K562 (cell line): ENCODE results near the gene MTARC2. TPM values are rescaled to one million over a fixed set of nuclear protein-coding genes. Genes with fewer than 3 reads are reported as not detected.

Experiments used
- ATAC-seq: fragments of 200-7000 bp; cut with Tn5 transposase; 3 replicates; pipeline ENCODE4 v1.9.1; 2020; ENCODE audit warnings: moderate library complexity
- BruUV-seq: library from RNA; stranded (reverse); fragments of 400-500 nt; replicated peaks from 2 replicates; lab custom pipeline; 2021; lab: Mats Ljungman, UMichigan
- CTCF ChIA-PET: fragments of 300-600 bp; formaldehyde crosslinking; extraction: SDS; loops from one replicate; lab custom pipeline; 2021; ENCODE audit warnings: low intra/inter-chr PET ratio; lab: Yijun Ruan, JAX
- POLR2A ChIA-PET: fragments of 300-600, 350-650 bp; sonication (Branson Sonifier 250); formaldehyde crosslinking; extraction: SDS; loops from one replicate; lab custom pipeline; 2021; ENCODE audit warnings: antibody characterized with exemption, inconsistent platforms; lab: Yijun Ruan, JAX
- DNase-seq, 4 experiments: peaks; one replicate each; pipeline versions ENCODE4 v3.0.0 to v3.0.0-alpha.2; 2011 to 2018; ENCODE audit warnings: low spot score in 3 of 4, mixed read lengths in 3 of 4; ENCODE audit errors: extremely low read depth in 1 of 4
- FAIRE-seq: peaks from 2 replicates; lab custom pipeline; 2011; peaks lifted over from hg19 to GRCh38; lab: Jason Lieb, UNC
- H2AFZ ChIP-seq: 2 replicates; pipeline ENCODE4 v1.6.0; 2011; ENCODE audit warnings: low read depth, low read length, control low read depth, inconsistent platforms
- H3K27ac ChIP-seq: fragments of 200-600 bp; 3 replicates; pipeline ENCODE4 v1.8.0; 2011; ENCODE audit warnings: low read depth, mild to moderate bottlenecking, control low read depth, inconsistent platforms, low read length, moderate library complexity, mixed read lengths; ENCODE audit errors: extremely low read depth
- H3K27me3 ChIP-seq, 2 experiments: fragments of 300-600 bp in 1 of 2; 2 replicates in 1 of 2; 3 replicates in 1 of 2; pipeline versions ENCODE4 v1.6.0 to v1.8.0; 2011; ENCODE audit warnings: inconsistent platforms in 2 of 2, low read length in 2 of 2, mild to moderate bottlenecking in 1 of 2, mixed read lengths in 1 of 2, moderate library complexity in 1 of 2; ENCODE audit not compliant: control insufficient read depth in 2 of 2, insufficient read depth in 2 of 2
- H3K36me3 ChIP-seq: fragments of 300-600 bp; 3 replicates; pipeline ENCODE4 v1.8.0; 2011; ENCODE audit warnings: mild to moderate bottlenecking, low read length, inconsistent platforms; ENCODE audit not compliant: control insufficient read depth, insufficient read depth
- H3K4me1 ChIP-seq, 2 experiments: fragments of 200-600 bp in 1 of 2; replicated peaks in 1 of 2; 2 replicates in 1 of 2; 3 replicates in 1 of 2; pipeline versions ENCODE4 v1.5.1 to v1.8.0; 2011; ENCODE audit warnings: inconsistent platforms in 2 of 2, low read length in 2 of 2, mild to moderate bottlenecking in 1 of 2, mixed read lengths in 1 of 2, moderate library complexity in 1 of 2; ENCODE audit not compliant: control insufficient read depth in 2 of 2, insufficient read depth in 2 of 2
- H3K4me2 ChIP-seq: 2 replicates; pipeline ENCODE4 v1.6.1; 2011; ENCODE audit warnings: low read length, control low read depth, inconsistent platforms, mixed read lengths; ENCODE audit not compliant: insufficient read depth
- H3K4me3 ChIP-seq: fragments of 200-600 bp; sonication (generic), shearing (Covaris generic); 2 replicates; pipeline ENCODE4 v1.5.1; 2016; ENCODE audit warnings: control low read depth, inconsistent platforms
- H3K79me2 ChIP-seq: fragments of 200-600 bp; 3 replicates; pipeline ENCODE4 v1.8.0; 2011; ENCODE audit warnings: low read length, inconsistent platforms; ENCODE audit not compliant: control insufficient read depth, insufficient read depth
- H3K9ac ChIP-seq, 2 experiments: 2 replicates each; pipeline versions ENCODE4 v1.6.0 to v1.6.1; 2011; ENCODE audit warnings: low read depth in 2 of 2, low read length in 2 of 2, control low read depth in 1 of 2, inconsistent platforms in 1 of 2, mild to moderate bottlenecking in 1 of 2, mixed read lengths in 1 of 2; ENCODE audit not compliant: insufficient read depth in 1 of 2
- H3K9me1 ChIP-seq: one replicate; pipeline ENCODE4 v1.6.0; 2011; ENCODE audit warnings: inconsistent platforms, mild to moderate bottlenecking, low read length, moderate library complexity; ENCODE audit not compliant: control insufficient read depth, insufficient read depth
- H3K9me3 ChIP-seq: replicated peaks from 2 replicates; pipeline ENCODE4 v1.5.1; 2011; ENCODE audit warnings: low read depth, low read length, inconsistent platforms; ENCODE audit not compliant: control insufficient read depth, insufficient read depth
- H4K20me1 ChIP-seq: replicated peaks from 2 replicates; pipeline ENCODE4 v1.6.1; 2011; ENCODE audit warnings: low read length, inconsistent platforms, mixed read lengths; ENCODE audit not compliant: control insufficient read depth, insufficient read depth
- ATF3 ChIP-seq, 2 experiments: fragments of 450-650 bp in 1 of 2; sonication (generic) in 1 of 2; formaldehyde crosslinking in 1 of 2; IDR thresholded peaks in 1 of 2; conservative IDR thresholded peaks in 1 of 2; 2 replicates each; pipeline versions ENCODE4 v1.6.1 to v1.8.1; 2016 to 2023; ENCODE audit warnings: mild to moderate bottlenecking in 2 of 2, moderate library complexity in 2 of 2, inconsistent platforms in 1 of 2, missing genetic modification reagents in 1 of 2
- BCOR ChIP-seq: fragments of 450-650 bp; IDR thresholded peaks from 2 replicates; pipeline ENCODE4 v1.6.1; 2016
- EHMT2 ChIP-seq: fragments of 450-650 bp; IDR thresholded peaks from 2 replicates; pipeline ENCODE4 v1.6.1; 2018; ENCODE audit warnings: antibody characterized with exemption
- ESRRA ChIP-seq: fragments of 450-650 bp; IDR thresholded peaks from 2 replicates; pipeline ENCODE4 v1.6.1; 2014; ENCODE audit warnings: low read depth, mild to moderate bottlenecking, moderate library complexity, borderline replicate concordance
- MAFF ChIP-seq: IDR thresholded peaks from 2 replicates; pipeline ENCODE4 v1.6.1; 2012; ENCODE audit warnings: low read length, improper control_type of control experiment
- MAFK ChIP-seq: IDR thresholded peaks from 2 replicates; pipeline ENCODE4 v1.6.1; 2011; ENCODE audit warnings: low read length, improper control_type of control experiment
- MCM3 ChIP-seq: fragments of 450-650 bp; IDR thresholded peaks from 2 replicates; pipeline ENCODE4 v1.6.1; 2016
- MYNN ChIP-seq, 2 experiments: sonication (generic); formaldehyde crosslinking in 1 of 2; IDR thresholded peaks; 2 replicates each; pipeline versions ENCODE4 v1.5.0 to v1.6.1; 2016 to 2020; ENCODE audit warnings: antibody characterized with exemption in 1 of 2, missing genetic modification reagents in 1 of 2
- NR2C2 ChIP-seq, 2 experiments: fragments of 200-800 bp in 1 of 2; sonication (Bioruptor generic) in 1 of 2; sonication (generic) in 1 of 2; formaldehyde crosslinking in 1 of 2; IDR thresholded peaks; 2 replicates each; pipeline versions ENCODE4 v1.6.1 to v1.8.0; 2016 to 2022; ENCODE audit warnings: mild to moderate bottlenecking in 1 of 2, missing compliant biosample characterization in 1 of 2, missing genetic modification characterization in 1 of 2, missing genetic modification reagents in 1 of 2
- SMC3 ChIP-seq: conservative IDR thresholded peaks from 2 replicates; pipeline ENCODE4 v1.6.1; 2011; ENCODE audit warnings: low read depth, low read length, improper control_type of control experiment; ENCODE audit not compliant: insufficient read depth
- STAT6 ChIP-seq: sonication (generic); formaldehyde crosslinking; IDR thresholded peaks from 2 replicates; pipeline ENCODE4 v1.8.1; 2023; ENCODE audit warnings: mild to moderate bottlenecking, missing genetic modification reagents
- TCF7 ChIP-seq: sonication (generic); IDR thresholded peaks from 2 replicates; pipeline ENCODE4 v1.6.1; 2016; ENCODE audit warnings: antibody characterized with exemption, borderline replicate concordance
- TCFL5 ChIP-seq: fragments of 250-450 bp; sonication (Bioruptor Pico); conservative IDR thresholded peaks from 2 replicates; pipeline ENCODE4 v1.6.1; 2021; ENCODE audit warnings: mild to moderate bottlenecking, moderate library complexity, matching md5 sums
- TOE1 ChIP-seq, 2 experiments: fragments of 450-650 bp in 1 of 2; sonication (generic) in 1 of 2; formaldehyde crosslinking in 1 of 2; IDR thresholded peaks; 2 replicates each; pipeline versions ENCODE4 v1.7.1 to v1.8.0; 2016 to 2022; ENCODE audit warnings: borderline replicate concordance in 2 of 2, mild to moderate bottlenecking in 2 of 2, antibody characterized with exemption in 1 of 2, inconsistent platforms in 1 of 2, low read depth in 1 of 2, missing genetic modification reagents in 1 of 2, moderate library complexity in 1 of 2
- XRCC4 ChIP-seq: IDR thresholded peaks from one replicate; pipeline ENCODE4 v1.6.1; 2011; ENCODE audit not compliant: insufficient read depth, insufficient read length; ENCODE audit errors: extremely low read depth
- ZNF395 ChIP-seq: fragments of 200-800 bp; sonication (Bioruptor generic); IDR thresholded peaks from 2 replicates; pipeline ENCODE4 v1.6.1; 2017; ENCODE audit warnings: missing genetic modification characterization, missing compliant biosample characterization
- WGBS: fragments of 100-300 bp; shearing (Covaris generic); methylation state at CpG from one replicate; pipeline ENCODE4 v1.1.6; 2016; ENCODE audit warnings: low coverage, mixed read lengths; ENCODE audit not compliant: insufficient coverage; ENCODE audit errors: missing lambda C conversion rate; 5-methylcytosine and 5-hydroxymethylcytosine counted together
- in situ Hi-C: fragments of 300-500 bp; cut with MboI; formaldehyde crosslinking; loops from 4 replicates; pipeline ENCODE4 v1.15.0; 2018; ENCODE audit warnings: inconsistent platforms, mixed read lengths
- intact Hi-C: fragments of 100-400 bp; cut with micrococcal nuclease; formaldehyde crosslinking; loops from 2 replicates; pipeline ENCODE4 v1.14.2; 2022
- polyA plus RNA-seq, 8 experiments: library from polyadenylated mRNA; depleted of rRNA in 4 of 8; stranded (reverse) in 5 of 8; unstranded in 3 of 8; fragments of >200 nt; fragmentation: Nextera tagmentation in 2 of 8; fragmentation: Illumina TruSeq in 1 of 8; extraction: Ambion mirVana in 2 of 8; extraction: Trizol in 1 of 8; gene quantifications; 2 replicates each; pipeline versions ENCODE4 v1.2.1 to v1.2.3, GENCODE V29; 2011 to 2014; ENCODE audit warnings: inconsistent platforms in 1 of 8, missing spikeins in 1 of 8
- total RNA-seq, 7 experiments: library from RNA; depleted of rRNA in 6 of 7; stranded (reverse); fragments of >200 nt in 6 of 7; fragmentation: Illumina TruSeq in 2 of 7; extraction: Trizol in 2 of 7; gene quantifications; 2 replicates each; pipeline versions ENCODE4 v1.2.1 to v1.2.3, GENCODE V29; 2011 to 2021; ENCODE audit warnings: low replicate concordance in 1 of 7

Gene MTARC2
- total and polyA plus RNA-seq, 9 of the 15 experiments (the other 6 are each of a cell fraction or from before 2014, with no cell fraction given): 0.03 to 0.35 TPM; not detected in 7

- TF ChIP-seq TOE1 (IDR thresholded peaks at IDR 0.05; ENCODE audit: borderline replicate concordance) (no peak), TOE1 (CRISPR knock-in tag; IDR thresholded peaks at IDR 0.05; ENCODE audit: borderline replicate concordance, low read depth) (no peak), EHMT2 (no peak), ZNF395 (CRISPR knock-in tag) (no peak), XRCC4 (no peak), BCOR (no peak), NR2C2 (CRISPR knock-in tag; IDR thresholded peaks at IDR 0.05) (no peak), NR2C2 (tag; IDR thresholded peaks at IDR 0.05) (no peak), ESRRA (no peak)
Measured at GRCh38 chr1:220828950-220829586, 80.9 kb downstream of the MTARC2 start (continued).

- Histone ChIP-seq H2AFZ (no peak overlapping the region), H4K20me1 (no peaks in the 10 kb centered on the region), H3K27ac (no peak overlapping the region), H3K4me2 (no peak overlapping the region), H3K9me1 (no peaks in the 10 kb centered on the region), H3K79me2 (no peaks in the 10 kb centered on the region), H3K4me1 (no peaks in the 10 kb centered on the region), H3K4me3 (no peak overlapping the region), H3K9ac (no peak overlapping the region), H3K27me3 (no peaks in the 10 kb centered on the region), H3K36me3 (no peaks in the 10 kb centered on the region), H3K9me3 (no peaks in the 10 kb centered on the region)
- intact Hi-C loops (no loop called here), in situ Hi-C loops (no loop called here)
- no peak for ATAC-seq
- no peak for FAIRE-seq
- BruUV-seq: no TSS peak
- DNase-seq: no peak
- POLR2A ChIA-PET: no interaction called here
- whole genome bisulfite sequencing: 0% methylated on average over 2 of the region's 2 CpGs
- CTCF ChIA-PET: interaction anchor here (0.6 kb wide), 1 partner anchor 159 kb away, joined by 6 read pairs; no protein-coding TSS in a partner anchor
- TF ChIP-seq TCFL5 (CRISPR knock-in tag): no peak
- no peak for TF ChIP-seq MYNN (IDR thresholded peaks at IDR 0.05)
- no peak for TF ChIP-seq MYNN (CRISPR knock-in tag; IDR thresholded peaks at IDR 0.05)
- TF ChIP-seq SMC3: no peak
- TF ChIP-seq ATF3 (IDR thresholded peaks at IDR 0.05): no peak
- TF ChIP-seq ATF3 (CRISPR knock-in tag; conservative IDR thresholded peaks at IDR 0.05): no peak
- no peak for TF ChIP-seq TCF7
- TF ChIP-seq MAFF: no peak
- TF ChIP-seq MAFK: no peak
- TF ChIP-seq STAT6: no peak
- no peak for TF ChIP-seq MCM3
Measured at GRCh38 chr1:220833436-220833835, 85.3 kb downstream of the MTARC2 start.
